ENCODE results near the gene SLC20A1.

DNA sequence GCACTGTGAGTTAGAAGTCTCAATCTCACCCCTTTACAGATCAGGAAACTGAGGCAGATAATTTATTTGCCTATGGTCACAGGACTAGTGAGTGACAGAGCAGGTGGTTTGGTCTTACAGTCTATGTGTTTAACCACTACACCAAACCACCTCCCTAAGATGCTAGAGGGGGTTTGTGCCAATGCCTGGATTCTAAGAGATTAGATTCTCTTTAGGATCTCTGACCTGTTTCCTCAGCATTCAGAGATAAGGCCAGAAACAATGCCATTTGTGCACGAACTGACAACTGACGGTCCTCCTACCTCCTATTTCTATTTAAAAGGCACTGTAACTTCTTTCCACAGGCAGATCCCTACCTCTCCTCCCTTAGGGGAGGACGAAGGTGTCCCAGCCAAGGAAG lies 2.3 kb upstream of the SLC20A1 start:
- TF ChIP-seq, protein P1, sequence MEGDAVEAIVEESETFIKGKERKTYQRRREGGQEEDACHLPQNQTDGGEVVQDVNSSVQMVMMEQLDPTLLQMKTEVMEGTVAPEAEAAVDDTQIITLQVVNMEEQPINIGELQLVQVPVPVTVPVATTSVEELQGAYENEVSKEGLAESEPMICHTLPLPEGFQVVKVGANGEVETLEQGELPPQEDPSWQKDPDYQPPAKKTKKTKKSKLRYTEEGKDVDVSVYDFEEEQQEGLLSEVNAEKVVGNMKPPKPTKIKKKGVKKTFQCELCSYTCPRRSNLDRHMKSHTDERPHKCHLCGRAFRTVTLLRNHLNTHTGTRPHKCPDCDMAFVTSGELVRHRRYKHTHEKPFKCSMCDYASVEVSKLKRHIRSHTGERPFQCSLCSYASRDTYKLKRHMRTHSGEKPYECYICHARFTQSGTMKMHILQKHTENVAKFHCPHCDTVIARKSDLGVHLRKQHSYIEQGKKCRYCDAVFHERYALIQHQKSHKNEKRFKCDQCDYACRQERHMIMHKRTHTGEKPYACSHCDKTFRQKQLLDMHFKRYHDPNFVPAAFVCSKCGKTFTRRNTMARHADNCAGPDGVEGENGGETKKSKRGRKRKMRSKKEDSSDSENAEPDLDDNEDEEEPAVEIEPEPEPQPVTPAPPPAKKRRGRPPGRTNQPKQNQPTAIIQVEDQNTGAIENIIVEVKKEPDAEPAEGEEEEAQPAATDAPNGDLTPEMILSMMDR (IDR thresholded peaks at IDR 0.05): no peak
- no peak for TF ChIP-seq POLR2AphosphoS5 (IDR thresholded peaks at IDR 0.05)
